DND-41 (cell line): ENCODE results near the gene EXD3.

Experiments used
- ATAC-seq: fragments of 200-7000 bp; cut with Tn5 transposase; 3 replicates; pipeline ENCODE4 v1.9.1; 2021; ENCODE audit warnings: low read depth; ENCODE audit not compliant: insufficient read depth
- DNase-seq: peaks from one replicate; pipeline ENCODE4 v3.0.0-alpha.2; 2020
- H2AFZ ChIP-seq: 2 replicates; pipeline ENCODE4 v1.6.0; 2012; ENCODE audit warnings: low read depth, low read length
- H3K27ac ChIP-seq: 2 replicates; pipeline ENCODE4 v1.5.1; 2012; ENCODE audit warnings: low read length, inconsistent platforms
- H3K27me3 ChIP-seq: fragments of 200-600 bp; sonication (generic); 2 replicates; pipeline ENCODE4 v1.6.0; 2012; ENCODE audit warnings: low read length, mild to moderate bottlenecking, inconsistent platforms; ENCODE audit not compliant: insufficient read depth, poor library complexity
- H3K36me3 ChIP-seq: 2 replicates; pipeline ENCODE4 v1.5.1; 2012; ENCODE audit warnings: low read length, inconsistent platforms; ENCODE audit not compliant: insufficient read depth
- H3K4me1 ChIP-seq: 2 replicates; pipeline ENCODE4 v1.5.1; 2012; ENCODE audit warnings: mild to moderate bottlenecking, low read length; ENCODE audit not compliant: insufficient read depth
- H3K4me2 ChIP-seq: 2 replicates; pipeline ENCODE4 v1.6.0; 2012; ENCODE audit warnings: mild to moderate bottlenecking, moderate library complexity, low read length, inconsistent platforms; ENCODE audit not compliant: insufficient read depth
- H3K4me3 ChIP-seq, 2 experiments: fragments of 200-600 bp in 1 of 2; shearing (Covaris generic) in 1 of 2; 2 replicates each; pipeline ENCODE4 v1.5.1; 2012 to 2016; ENCODE audit warnings: inconsistent platforms in 2 of 2, low read length in 2 of 2, mild to moderate bottlenecking in 2 of 2, low read depth in 1 of 2, moderate library complexity in 1 of 2
- H3K79me2 ChIP-seq: 2 replicates; pipeline ENCODE4 v1.6.0; 2012; ENCODE audit warnings: low read length, inconsistent platforms; ENCODE audit not compliant: insufficient read depth
- H3K9ac ChIP-seq: 2 replicates; pipeline ENCODE4 v1.6.0; 2012; ENCODE audit warnings: low read depth, mild to moderate bottlenecking, inconsistent platforms, low read length, moderate library complexity
- H3K9me3 ChIP-seq: 2 replicates; pipeline ENCODE4 v1.5.1; 2012; ENCODE audit warnings: low read length, moderate library complexity, mild to moderate bottlenecking, inconsistent platforms; ENCODE audit not compliant: insufficient read depth, severe bottlenecking
- H4K20me1 ChIP-seq: 2 replicates; pipeline ENCODE4 v1.6.0; 2012; ENCODE audit warnings: low read length; ENCODE audit not compliant: insufficient read depth
- CTCF ChIP-seq: IDR thresholded peaks from 2 replicates; pipeline ENCODE4 v1.5.1; 2012; ENCODE audit warnings: borderline replicate concordance, low read length, moderate library complexity, mild to moderate bottlenecking; ENCODE audit not compliant: poor library complexity, severe bottlenecking; ENCODE audit errors: extremely low read depth
- EZH2 ChIP-seq: IDR thresholded peaks from 3 replicates; pipeline ENCODE4 v1.6.1; 2012; ENCODE audit warnings: borderline replicate concordance, low read depth, mild to moderate bottlenecking, moderate library complexity, low read length, inconsistent platforms; ENCODE audit not compliant: severe bottlenecking

Gene EXD3

GRCh38 chr9:137339045-137339907, 83.7 kb downstream of the EXD3 start:
- Histone ChIP-seq H2AFZ (no peak overlapping the region), H3K4me3 (no peak overlapping the region), H3K9ac (no peak overlapping the region), H3K27ac (no peak overlapping the region), H3K9me3 (no peaks in the 10 kb centered on the region), H3K79me2 (no peaks in the 10 kb centered on the region), H3K4me2 (no peak overlapping the region), H3K27me3 (no peaks in the 10 kb centered on the region), H3K4me1 (no peaks in the 10 kb centered on the region), H4K20me1 (no peaks in the 10 kb centered on the region), H3K36me3 (no peaks in the 10 kb centered on the region)
- TF ChIP-seq EZH2 = no peak
- TF ChIP-seq CTCF = no peak
- DNase-seq = no peak
- ATAC-seq = no peak

GRCh38 chr9:137336735-137337134, 86.2 kb downstream of the EXD3 start:
- Histone ChIP-seq H3K4me3 (no peak overlapping the region), H3K79me2 (no peaks in the 10 kb centered on the region), H3K4me1 (no peaks in the 10 kb centered on the region), H2AFZ (no peak overlapping the region), H4K20me1 (no peaks in the 10 kb centered on the region), H3K27me3 (no peaks in the 10 kb centered on the region), H3K36me3 (no peaks in the 10 kb centered on the region), H3K9me3 (no peaks in the 10 kb centered on the region), H3K9ac (no peak overlapping the region), H3K4me2 (no peak overlapping the region), H3K27ac (no peak overlapping the region)
- TF ChIP-seq CTCF (no peak), EZH2 (no peak)
- DNase-seq = no peak
- ATAC-seq = no peak

- Histone ChIP-seq H3K9ac (no peak overlapping the region), H3K36me3 (no peaks in the 10 kb centered on the region), H3K4me2 (no peak overlapping the region), H3K4me3 (no peak overlapping the region), H3K9me3 (no peaks in the 10 kb centered on the region), H3K4me1 (no peaks in the 10 kb centered on the region), H4K20me1 (no peaks in the 10 kb centered on the region), H2AFZ (no peak overlapping the region), H3K27ac (no peak overlapping the region), H3K79me2 (no peaks in the 10 kb centered on the region), H3K27me3 (no peaks in the 10 kb centered on the region)
- no peak for TF ChIP-seq EZH2
- TF ChIP-seq CTCF = no peak
- no peak for DNase-seq
- ATAC-seq = no peak
Observed at GRCh38 chr9:137333016-137333671, 89.8 kb downstream of the EXD3 start.
